Transverse colon (tissue), 4 donors: ENCODE results near the gene BLVRB. TPM values are rescaled to one million over a fixed set of nuclear protein-coding genes. Genes with fewer than 3 reads are reported as not detected.

Source experiments
- DNase-seq: peaks from one replicate; pipeline ENCODE4 v3.0.0-alpha.2; 2019
- H3K27ac ChIP-seq, 4 donors: fragments of 200-600 bp; sonication (generic); 2 replicates each; pipeline ENCODE4 v1.5.1; 2016 to 2018; ENCODE audit warnings: inconsistent platforms in 4 of 4
- H3K27me3 ChIP-seq: fragments of 200-600 bp; sonication (generic); 2 replicates; pipeline ENCODE4 v1.5.1; 2017; ENCODE audit warnings: inconsistent platforms
- H3K36me3 ChIP-seq, 4 donors: fragments of 200-600 bp; sonication (generic); 2 replicates each; pipeline ENCODE4 v1.5.1; 2017 to 2019; ENCODE audit warnings: inconsistent platforms in 4 of 4
- H3K4me1 ChIP-seq, 4 donors: fragments of 200-600 bp; sonication (generic); 2 replicates each; pipeline ENCODE4 v1.5.1; 2017 to 2020; ENCODE audit warnings: inconsistent platforms in 4 of 4
- H3K4me3 ChIP-seq, 4 donors: fragments of 200-600 bp; sonication (generic); 1 replicate in 1 of 4; 2 replicates in 3 of 4; pipeline versions ENCODE4 v1.5.1 to v1.6.1; 2017 to 2019; ENCODE audit warnings: inconsistent platforms in 4 of 4
- H3K9me3 ChIP-seq, 2 donors: fragments of 200-600 bp; sonication (generic); 2 replicates each; pipeline ENCODE4 v1.5.1; 2017 to 2019; ENCODE audit warnings: inconsistent platforms in 2 of 2
- EP300 ChIP-seq: sonication (generic); formaldehyde crosslinking; IDR thresholded peaks from one replicate; pipeline ENCODE4 v1.6.1; 2017; ENCODE audit warnings: antibody characterized with exemption, low read depth
- POLR2A ChIP-seq: fragments of 450-650 bp; IDR thresholded peaks from one replicate; pipeline ENCODE4 v1.6.1; 2016; ENCODE audit warnings: antibody characterized with exemption, mild to moderate bottlenecking, moderate library complexity
- POLR2AphosphoS5 ChIP-seq, 3 donors: sonication (generic); formaldehyde crosslinking; IDR thresholded peaks; one replicate each; pipeline ENCODE4 v1.6.1; 2016; ENCODE audit warnings: antibody characterized with exemption in 3 of 3
- WGBS, 2 donors: methylation state at CpG; one replicate each; pipeline ENCODE4 v1.1.5; 2018; ENCODE audit warnings: low coverage in 1 of 2; 5-methylcytosine and 5-hydroxymethylcytosine counted together
- in situ Hi-C, 4 donors: fragments of 200-750 bp; cut with MboI; loops; one replicate each; pipeline versions ENCODE4 v1.15.0 to v1.15.1; 2017; ENCODE audit warnings: low sequenced_read_pairs in 3 of 4, low pct_ligation_motif_present in 1 of 4, low pct_unique_long_range_greater_than_20kb in 1 of 4
- intact Hi-C: fragments of 100-400 bp; cut with DNase I; formaldehyde crosslinking; loops from one replicate; pipeline ENCODE4 v1.15.1; 2023; ENCODE audit warnings: low total_unique reads
- total RNA-seq, 4 donors: library from RNA; depleted of rRNA; stranded (reverse); fragments of >200 nt; gene quantifications; one replicate each; pipeline ENCODE4 v1.1.0, GENCODE V29; 2016
- TF ChIP-seq, protein P1 (sequence below), 5 experiments: fragments of 200-600 bp in 3 of 5; fragments of 450-650 bp in 2 of 5; sonication (generic) in 3 of 5; IDR thresholded peaks; 1 replicate in 2 of 5; 2 replicates in 3 of 5; pipeline ENCODE4 v1.5.1; 2016 to 2017; ENCODE audit warnings: antibody characterized with exemption in 5 of 5, inconsistent platforms in 3 of 5, mild to moderate bottlenecking in 2 of 5, moderate library complexity in 1 of 5

Gene BLVRB
- total RNA-seq, 4 donors from 2014 or later: 81.5 to 193 (median 147) TPM

DNA sequence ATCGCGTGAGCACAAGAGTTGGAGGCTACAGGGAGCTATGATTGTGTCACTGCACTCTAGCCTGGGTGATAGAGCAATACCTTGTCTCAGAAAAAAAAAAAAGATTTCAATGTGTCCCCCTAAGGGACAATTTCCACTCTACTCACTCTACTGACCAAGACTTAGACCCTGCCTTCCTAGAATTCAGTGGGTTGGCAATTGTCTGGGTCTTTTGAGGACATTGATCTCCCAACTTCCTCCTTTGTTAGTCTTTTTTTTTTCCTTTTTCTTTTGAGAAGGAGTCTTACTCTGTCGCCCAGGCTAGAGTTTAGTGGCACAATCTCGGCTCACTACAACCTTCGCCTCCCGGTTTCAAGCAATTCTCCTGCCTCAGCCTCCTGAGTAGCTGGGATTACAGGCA is 3.5 kb upstream of the BLVRB start:
- Histone ChIP-seq H3K36me3 (no peaks in the 10 kb centered on the region), H3K4me1 (peaks cover 11 to 26% (median 21%) of the 10 kb centered on the region in 4 donors), H3K9me3 (no peaks in the 10 kb centered on the region), H3K27ac (no peak overlapping the region), H3K27me3 (peaks cover 10% of the 10 kb centered on the region), H3K4me3 (no peak overlapping the region)
- DNase-seq: no peak
- TF ChIP-seq POLR2AphosphoS5 (IDR thresholded peaks at IDR 0.05): no peak
- no peak for TF ChIP-seq POLR2A
- TF ChIP-seq, protein P1, sequence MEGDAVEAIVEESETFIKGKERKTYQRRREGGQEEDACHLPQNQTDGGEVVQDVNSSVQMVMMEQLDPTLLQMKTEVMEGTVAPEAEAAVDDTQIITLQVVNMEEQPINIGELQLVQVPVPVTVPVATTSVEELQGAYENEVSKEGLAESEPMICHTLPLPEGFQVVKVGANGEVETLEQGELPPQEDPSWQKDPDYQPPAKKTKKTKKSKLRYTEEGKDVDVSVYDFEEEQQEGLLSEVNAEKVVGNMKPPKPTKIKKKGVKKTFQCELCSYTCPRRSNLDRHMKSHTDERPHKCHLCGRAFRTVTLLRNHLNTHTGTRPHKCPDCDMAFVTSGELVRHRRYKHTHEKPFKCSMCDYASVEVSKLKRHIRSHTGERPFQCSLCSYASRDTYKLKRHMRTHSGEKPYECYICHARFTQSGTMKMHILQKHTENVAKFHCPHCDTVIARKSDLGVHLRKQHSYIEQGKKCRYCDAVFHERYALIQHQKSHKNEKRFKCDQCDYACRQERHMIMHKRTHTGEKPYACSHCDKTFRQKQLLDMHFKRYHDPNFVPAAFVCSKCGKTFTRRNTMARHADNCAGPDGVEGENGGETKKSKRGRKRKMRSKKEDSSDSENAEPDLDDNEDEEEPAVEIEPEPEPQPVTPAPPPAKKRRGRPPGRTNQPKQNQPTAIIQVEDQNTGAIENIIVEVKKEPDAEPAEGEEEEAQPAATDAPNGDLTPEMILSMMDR (IDR thresholded peaks at IDR 0.05): no peak
- TF ChIP-seq EP300: no peak
- in situ Hi-C loops: no loop called here
- intact Hi-C loops: no loop called here
- WGBS, 2 donors: 93% methylated on average over 6 of the region's 6 CpGs; no CpG with 5 or more reads in 1 of the 2 donors

DNA sequence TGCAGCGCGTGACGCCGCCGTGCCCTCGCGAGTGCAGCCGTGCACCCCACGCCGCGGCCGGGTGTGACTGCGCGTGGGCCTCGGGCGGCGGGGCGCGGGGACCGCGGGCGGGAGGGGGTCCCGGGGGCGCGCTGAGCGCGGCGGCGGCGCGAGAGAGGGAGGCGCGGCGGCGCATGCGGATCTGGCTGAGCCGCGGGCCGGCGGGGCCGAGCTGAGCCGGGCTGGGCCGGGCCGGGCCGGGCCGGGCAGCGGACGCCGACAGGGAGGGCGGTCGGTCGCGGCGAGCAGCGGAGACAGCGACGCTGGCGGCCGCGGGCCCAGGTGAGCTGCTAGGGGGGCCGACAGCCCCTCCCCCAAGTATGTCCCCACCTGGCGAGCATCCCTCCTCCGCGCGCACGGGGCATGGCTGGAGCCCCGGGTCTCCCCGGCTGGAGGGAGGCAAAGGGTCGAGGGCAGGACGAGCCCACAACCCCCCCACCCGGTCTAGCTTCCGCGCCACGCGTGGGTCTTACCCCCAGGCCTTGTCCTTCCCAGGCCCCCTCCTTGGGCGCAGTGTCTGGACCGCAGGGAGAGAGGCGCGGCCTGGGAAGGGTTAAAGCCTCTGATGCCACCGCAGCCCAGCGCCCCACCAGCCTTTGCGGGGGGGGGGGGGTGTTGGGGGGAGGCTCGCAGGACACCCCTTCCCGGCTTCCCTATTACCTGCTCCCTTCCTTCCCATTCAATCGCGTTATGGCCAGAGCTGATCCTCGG is 1.6 kb upstream of the BLVRB start, which contains the start of gene SPTBN4:
Gene SPTBN4 (plus strand): TSS at position 17 of the 750 bp plus-strand sequence. CDS start 5,621 bp downstream, outside the sequence.
- no peak for DNase-seq
- peak within 1 kb of the TSS; percentile 49 to 95 (median 70) for H3K27ac ChIP-seq
- intact Hi-C loops (loop anchor here (1.0 kb wide), 1 partner anchor 44 kb away; no protein-coding TSS in a partner anchor), in situ Hi-C loops (no loop called here)
- H3K36me3 ChIP-seq: no peaks in the 10 kb centered on the region
- H3K27me3 ChIP-seq: peaks cover 10% of the 10 kb centered on the region
- H3K4me3 ChIP-seq: peak within 1 kb of the TSS; percentile 17 to 80 (median 32)
- peaks cover 15 to 26% (median 25%) of the 10 kb centered on the region in 4 donors for H3K4me1 ChIP-seq
- TF ChIP-seq POLR2A (no peak), POLR2AphosphoS5 (IDR thresholded peaks at IDR 0.05) (no peak), EP300 (no peak)
- TF ChIP-seq, protein P1 (IDR thresholded peaks at IDR 0.05): no peak
- 6 to 83% methylated on average over 1 to 56 of the region's 87 CpGs for WGBS, 2 donors
- H3K9me3 ChIP-seq: no peaks in the 10 kb centered on the region

GRCh38 chr19:40466219-40466984 is 857 bp upstream of the BLVRB start:
- Histone ChIP-seq H3K9me3 (no peaks in the 10 kb centered on the region), H3K36me3 (no peaks in the 10 kb centered on the region), H3K4me1 (peaks cover 15 to 29% (median 27%) of the 10 kb centered on the region in 4 donors), H3K4me3 (peak overlapping the region; percentile 17 to 80 (median 31)), H3K27me3 (peaks cover 10% of the 10 kb centered on the region), H3K27ac (peak overlapping the region; percentile 49 to 95 (median 70))
- in situ Hi-C loops: no loop called here
- TF ChIP-seq POLR2AphosphoS5 (IDR thresholded peaks at IDR 0.05): peak in 2 of 3 donors; percentile 31 to 57
- TF ChIP-seq EP300: no peak
- TF ChIP-seq POLR2A: no peak
- TF ChIP-seq, protein P1 (IDR thresholded peaks at IDR 0.05): no peak
- WGBS, 2 donors: 7% methylated on average over 42 of the region's 48 CpGs; no CpG with 5 or more reads in 1 of the 2 donors
- intact Hi-C loops: no loop called here
- peak; percentile 30 for DNase-seq

- Histone ChIP-seq H3K9me3 (no peaks in the 10 kb centered on the region), H3K36me3 (no peaks in the 10 kb centered on the region), H3K27me3 (peaks cover 10% of the 10 kb centered on the region), H3K4me1 (peaks cover 15 to 33% (median 30%) of the 10 kb centered on the region in 4 donors), H3K27ac (peak overlapping the region; percentile 93 to 95 (median 95)), H3K4me3 (peak overlapping the region; percentile 48 to 80 (median 68))
- DNase-seq: peak; percentile 63
- no peak for TF ChIP-seq POLR2A
- TF ChIP-seq, protein P1 (IDR thresholded peaks at IDR 0.05): no peak
- TF ChIP-seq EP300: no peak
- no peak for TF ChIP-seq POLR2AphosphoS5 (IDR thresholded peaks at IDR 0.05)
- in situ Hi-C loops: no loop called here
- WGBS, 2 donors: 13% methylated on average over 11 of the region's 11 CpGs; no CpG with 5 or more reads in 1 of the 2 donors
- intact Hi-C loops: no loop called here
These were observed 454 bp downstream of the BLVRB start for GRCh38 chr19:40465025-40465556.
